GM06990 (cell line): Measurements from ENCODE around the gene ADAM21.
A peak's percentile ranks its signal among the peaks of the same experiment; 100 is the strongest.
"Not testable (repeated sequence)": the region's sequence is repeated elsewhere in the genome, so short reads cannot be mapped to it uniquely, and the experiment has no call there.

Experiments
- DNase-seq: peaks from one replicate; pipeline ENCODE4 v3.0.0-alpha.2; 2011; ENCODE audit not compliant: insufficient read length; ENCODE audit errors: extremely low read depth
- H3K27me3 ChIP-seq: replicated peaks from 2 replicates; pipeline ENCODE4 v1.6.0; 2011; ENCODE audit warnings: low read length; ENCODE audit not compliant: control insufficient read depth, insufficient read depth
- H3K36me3 ChIP-seq: 2 replicates; pipeline ENCODE4 v1.5.1; 2011; ENCODE audit warnings: low read length; ENCODE audit not compliant: control insufficient read depth, insufficient read depth
- H3K4me3 ChIP-seq: replicated peaks from 2 replicates; pipeline ENCODE4 v1.5.1; 2011; ENCODE audit warnings: low read depth, mild to moderate bottlenecking, control low read depth, low read length
- CTCF ChIP-seq: IDR thresholded peaks from 2 replicates; pipeline ENCODE4 v1.5.1; 2011; ENCODE audit warnings: low read length, control low read depth, mild to moderate bottlenecking, inconsistent platforms; ENCODE audit not compliant: insufficient read depth, poor library complexity, severe bottlenecking

ADAM21 gene

GRCh38 chr14:70451874-70452273 is at the start of gene ADAM21:
TSS of gene ADAM21 (plus strand) at chr14:70452174. CDS start at chr14:70457500, 5,326 bp downstream.
- no peak for DNase-seq
- TF ChIP-seq CTCF: no peak

GRCh38 chr14:70403335-70403734 is 48.6 kb upstream of the ADAM21 start:
- H3K36me3 ChIP-seq, H3K27me3 ChIP-seq, H3K4me3 ChIP-seq, DNase-seq: not testable (repeated sequence)

More at GRCh38 chr14:70451874-70452273, at the start of gene ADAM21:
- Histone ChIP-seq H3K36me3 (no peaks in the 10 kb centered on the region), H3K4me3 (no peak within 1 kb of the TSS), H3K27me3 (no peaks in the 10 kb centered on the region)

- DNase-seq, H3K27me3 ChIP-seq, H3K4me3 ChIP-seq, H3K36me3 ChIP-seq: not testable (repeated sequence)
Measured at GRCh38 chr14:70406216-70406615, 45.8 kb upstream of the ADAM21 start.

GRCh38 chr14:70407621-70408020 is 44.4 kb upstream of the ADAM21 start:
- no peak for DNase-seq
- Histone ChIP-seq H3K36me3 (no peaks in the 10 kb centered on the region), H3K27me3 (no peaks in the 10 kb centered on the region), H3K4me3 (no peak overlapping the region)
- no peak for TF ChIP-seq CTCF

GRCh38 chr14:70415788-70416187 is 36.2 kb upstream of the ADAM21 start:
- Histone ChIP-seq H3K36me3 (no peaks in the 10 kb centered on the region), H3K4me3 (peak overlapping the region; percentile 81), H3K27me3 (no peaks in the 10 kb centered on the region)
- DNase-seq: no peak
- no peak for TF ChIP-seq CTCF

GRCh38 chr14:70416338-70416724 is 35.6 kb upstream of the ADAM21 start:
- H3K27me3 ChIP-seq: no peaks in the 10 kb centered on the region
- peak overlapping the region; percentile 81 for H3K4me3 ChIP-seq
- TF ChIP-seq CTCF: no peak
- DNase-seq: no peak
- H3K36me3 ChIP-seq: no peaks in the 10 kb centered on the region

GRCh38 chr14:70416725-70417349 is 35.1 kb upstream of the ADAM21 start, which contains the start of gene SYNJ2BP:
TSS of gene SYNJ2BP (minus strand) at chr14:70417090. CDS start at chr14:70416963, 127 bp downstream.
- no peak for TF ChIP-seq CTCF
- DNase-seq: peak; percentile 57
- Histone ChIP-seq H3K27me3 (no peaks in the 10 kb centered on the region), H3K36me3 (no peaks in the 10 kb centered on the region), H3K4me3 (peak within 1 kb of the TSS; percentile 81)

- H3K36me3 ChIP-seq, H3K27me3 ChIP-seq, DNase-seq, H3K4me3 ChIP-seq: not testable (repeated sequence)
Measured at GRCh38 chr14:70419270-70419931, 32.6 kb upstream of the ADAM21 start.
